NCI-H1092 (cell line): ENCODE results near the gene TRPV2.
A peak's percentile ranks its signal among the peaks of the same experiment; 100 is the strongest.

Experiments used
- DNase-seq: peaks from one replicate; lab custom pipeline; 2025; lab: John Stamatoyannopoulos, UW

The TRPV2 gene

GRCh38 chr17:16406742-16407674 lies 8.4 kb upstream of the TRPV2 start:
- no peak for DNase-seq

DNA sequence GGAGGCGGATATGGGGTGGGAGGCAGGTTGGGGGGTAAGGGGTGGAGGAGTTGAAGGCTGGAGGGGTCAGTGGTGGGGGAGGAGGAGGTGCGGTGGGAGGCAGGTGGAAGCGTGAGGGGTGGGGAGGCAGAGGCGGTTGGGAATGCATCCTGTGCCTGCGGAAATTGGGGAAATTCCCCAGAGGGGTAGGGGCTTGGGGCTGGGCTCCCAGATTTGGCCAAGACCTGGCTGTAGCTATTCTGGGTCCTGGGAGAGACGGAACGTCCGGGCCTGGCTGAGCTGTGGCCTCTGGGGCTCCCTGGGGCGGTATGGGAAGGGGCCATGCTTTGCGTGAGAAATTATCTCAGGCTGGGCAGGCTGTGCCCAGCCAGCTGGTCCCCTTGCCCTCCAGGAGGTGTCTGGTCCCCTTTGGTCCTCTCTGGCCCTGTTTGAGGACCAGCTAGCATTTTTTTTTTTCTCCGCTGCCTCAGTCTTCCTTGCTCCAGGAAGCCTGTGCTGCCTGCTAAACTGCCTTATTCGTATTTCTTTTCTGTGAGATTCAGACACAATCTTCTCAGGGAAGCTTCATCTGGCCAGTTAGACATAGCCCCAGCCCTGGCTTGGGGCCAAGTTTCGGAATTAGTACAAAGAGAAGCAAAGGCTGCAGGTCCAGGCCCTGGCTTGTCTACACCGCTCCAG lies 7.3 kb upstream of the TRPV2 start:
- DNase-seq, result peak; percentile 2

GRCh38 chr17:16417399-16417798 lies 2.0 kb downstream of the TRPV2 start:
- no peak for DNase-seq

GRCh38 chr17:16417896-16418684 lies 2.7 kb downstream of the TRPV2 start:
- no peak for DNase-seq

DNA sequence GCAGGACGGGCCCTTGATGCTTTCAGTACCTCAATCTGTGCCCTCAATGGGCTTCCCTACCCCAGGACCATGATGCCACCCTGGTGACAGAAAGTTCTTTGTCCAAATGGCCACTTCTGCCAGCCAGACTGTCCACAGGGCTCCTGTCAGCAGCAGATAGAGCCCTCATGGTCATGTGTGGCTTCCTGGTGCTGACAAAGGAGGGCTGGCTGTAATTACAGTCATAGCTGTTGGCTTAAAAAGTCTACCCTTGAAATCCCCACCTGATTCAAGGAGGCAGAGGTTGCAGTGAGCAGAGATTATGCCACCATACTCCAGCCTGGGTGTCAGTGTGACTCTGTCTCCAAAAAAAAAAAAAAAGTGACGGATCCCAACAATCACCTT lies 3.3 kb downstream of the TRPV2 start:
- no peak for DNase-seq

DNA sequence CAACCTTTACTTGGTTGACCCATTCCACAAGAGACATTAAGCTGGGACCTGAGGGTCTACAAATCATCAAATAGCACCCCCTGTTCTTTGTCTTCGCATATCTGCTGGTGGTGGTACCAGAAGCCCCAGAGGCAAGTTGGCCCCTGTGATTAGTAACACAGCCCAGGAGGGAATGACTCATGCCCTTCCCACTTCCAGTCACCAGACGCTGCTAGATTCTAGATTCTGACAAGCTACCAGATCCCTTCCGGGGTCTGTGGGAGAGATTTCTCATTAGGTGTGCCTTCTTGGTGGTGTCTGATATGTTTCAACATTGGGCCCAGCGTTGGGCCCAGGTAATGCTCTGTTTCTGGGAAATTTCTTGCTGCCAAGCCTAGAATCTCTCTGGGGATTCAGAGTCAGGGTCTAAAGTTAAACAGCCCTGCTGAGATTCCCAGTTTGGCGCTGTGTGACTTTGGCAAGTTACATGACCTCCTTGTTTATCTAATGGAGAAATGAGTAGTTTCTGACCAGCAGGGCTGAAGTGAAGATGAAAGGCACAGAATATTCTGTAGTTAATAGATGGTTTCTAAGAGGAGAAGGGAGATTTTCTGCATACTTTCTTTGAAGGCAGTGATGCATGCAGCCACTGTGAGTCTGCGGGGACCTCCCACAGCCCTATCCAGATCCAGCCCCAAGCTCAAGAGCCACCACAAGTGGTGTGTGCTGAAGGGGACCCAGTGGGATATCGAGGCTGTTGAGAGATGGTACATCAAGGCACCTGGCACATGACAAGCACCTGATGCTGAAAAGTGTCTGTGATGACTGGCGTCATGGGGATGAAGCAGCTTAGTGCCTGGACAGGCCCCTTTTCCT lies 3.9 kb downstream of the TRPV2 start:
- no peak for DNase-seq

DNA sequence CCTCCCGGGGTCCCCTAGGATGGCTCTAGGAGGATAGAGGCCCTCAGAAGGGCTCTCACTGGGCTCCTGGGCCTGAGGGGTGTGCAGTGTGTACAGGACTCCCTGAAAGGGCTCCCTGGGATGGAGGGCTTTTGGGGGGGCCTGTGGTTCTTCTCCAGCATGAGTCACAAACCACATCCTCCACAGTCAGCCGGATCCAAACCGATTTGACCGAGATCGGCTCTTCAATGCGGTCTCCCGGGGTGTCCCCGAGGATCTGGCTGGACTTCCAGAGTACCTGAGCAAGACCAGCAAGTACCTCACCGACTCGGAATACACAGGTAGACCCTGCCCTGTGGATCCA lies 4.5 kb downstream of the TRPV2 start:
- no peak for DNase-seq

DNA sequence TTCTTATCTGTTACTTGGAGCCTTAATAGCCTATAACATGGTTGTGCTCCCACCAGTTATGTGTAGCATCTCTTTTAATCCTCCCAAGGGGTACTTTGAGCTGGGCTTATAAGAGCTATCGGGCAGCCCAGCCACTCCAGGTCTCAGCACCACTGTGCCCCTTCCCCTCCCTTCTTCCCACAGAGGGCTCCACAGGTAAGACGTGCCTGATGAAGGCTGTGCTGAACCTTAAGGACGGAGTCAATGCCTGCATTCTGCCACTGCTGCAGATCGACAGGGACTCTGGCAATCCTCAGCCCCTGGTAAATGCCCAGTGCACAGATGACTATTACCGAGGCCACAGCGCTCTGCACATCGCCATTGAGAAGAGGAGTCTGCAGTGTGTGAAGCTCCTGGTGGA lies 7.0 kb downstream of the TRPV2 start:
- DNase-seq, result no peak

DNA sequence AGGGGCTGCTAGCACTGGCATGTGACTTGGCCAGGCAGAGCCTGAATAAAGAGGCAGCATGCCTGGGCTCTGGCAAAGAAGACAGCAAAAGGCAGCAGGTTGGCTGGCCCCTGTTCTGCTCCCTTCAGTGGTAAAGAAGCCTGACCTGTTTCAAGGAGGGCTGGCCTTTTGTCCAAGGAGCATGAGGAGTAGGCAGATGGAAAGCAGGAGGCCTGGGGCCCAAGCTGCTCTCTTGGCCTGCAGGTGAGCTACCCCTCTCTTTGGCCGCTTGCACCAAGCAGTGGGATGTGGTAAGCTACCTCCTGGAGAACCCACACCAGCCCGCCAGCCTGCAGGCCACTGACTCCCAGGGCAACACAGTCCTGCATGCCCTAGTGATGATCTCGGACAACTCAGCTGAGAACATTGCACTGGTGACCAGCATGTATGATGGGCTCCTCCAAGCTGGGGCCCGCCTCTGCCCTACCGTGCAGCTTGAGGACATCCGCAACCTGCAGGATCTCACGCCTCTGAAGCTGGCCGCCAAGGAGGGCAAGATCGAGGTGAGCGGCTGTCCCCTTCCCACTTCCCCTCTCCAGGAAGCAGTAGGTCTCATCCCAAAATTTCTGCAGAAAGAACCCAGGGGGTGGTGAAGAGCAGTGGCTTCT lies 8.0 kb downstream of the TRPV2 start:
- DNase-seq, result no peak

DNA sequence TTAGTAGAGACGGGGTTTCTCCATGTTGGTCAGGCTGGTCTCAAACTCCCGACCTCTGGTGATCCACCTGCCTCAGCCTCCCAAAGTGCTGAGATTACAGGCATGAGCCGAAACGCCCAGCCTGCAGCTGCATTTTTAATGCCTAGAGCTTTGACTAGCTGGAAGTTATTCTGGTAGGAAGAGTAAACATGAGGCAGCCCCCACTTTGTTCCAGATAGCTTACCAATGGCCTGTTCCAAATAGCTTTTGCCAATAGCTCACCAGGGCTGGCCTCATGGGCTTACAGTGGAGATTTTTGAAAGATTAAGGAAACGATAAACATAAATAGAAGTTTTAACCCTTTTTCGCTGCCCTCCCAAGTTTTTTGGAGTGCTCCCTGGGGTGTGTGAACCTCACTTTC lies 9.8 kb downstream of the TRPV2 start:
- DNase-seq, result no peak

DNA sequence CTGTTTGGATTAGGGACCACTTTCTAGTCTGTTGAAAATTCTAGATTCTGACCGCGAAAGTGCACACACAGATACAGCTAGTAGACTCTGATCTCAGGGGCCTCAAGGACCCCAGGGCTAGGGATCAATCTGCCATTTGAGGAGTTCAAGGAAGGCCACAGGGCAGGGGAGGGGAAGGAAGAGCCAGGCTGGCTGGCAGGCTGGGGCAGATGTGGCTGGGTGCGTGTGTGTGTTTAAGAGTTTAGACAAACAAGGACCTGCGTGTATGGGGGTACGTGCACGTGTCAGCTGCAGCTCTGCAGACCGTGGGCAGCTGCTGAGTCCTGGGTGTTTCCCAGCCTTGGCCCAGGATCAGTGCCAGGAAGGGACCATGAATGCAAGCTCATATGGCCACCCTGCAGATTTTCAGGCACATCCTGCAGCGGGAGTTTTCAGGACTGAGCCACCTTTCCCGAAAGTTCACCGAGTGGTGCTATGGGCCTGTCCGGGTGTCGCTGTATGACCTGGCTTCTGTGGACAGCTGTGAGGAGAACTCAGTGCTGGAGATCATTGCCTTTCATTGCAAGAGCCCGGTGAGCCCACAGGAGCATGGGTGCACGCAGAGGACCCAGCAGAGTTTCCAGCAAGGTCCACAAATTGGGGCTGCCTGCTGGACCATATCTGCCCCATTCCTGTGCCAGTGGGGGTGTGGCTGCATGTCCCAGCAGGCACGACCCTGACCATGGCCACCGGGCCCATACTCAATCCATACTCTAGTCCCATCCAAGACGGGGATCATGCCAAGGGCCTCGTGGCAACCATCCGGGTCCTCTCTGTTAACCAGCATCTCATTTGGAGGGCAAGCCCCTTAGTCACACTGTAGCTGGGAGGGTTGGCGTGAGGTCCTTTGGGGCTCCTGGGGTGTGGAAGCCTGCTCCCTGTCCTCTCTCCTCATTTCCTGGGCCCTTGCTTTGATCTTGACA lies 10.6 kb downstream of the TRPV2 start:
- peak; percentile 31 for DNase-seq

GRCh38 chr17:16427020-16427419 lies 11.6 kb downstream of the TRPV2 start:
- DNase-seq, result no peak

DNA sequence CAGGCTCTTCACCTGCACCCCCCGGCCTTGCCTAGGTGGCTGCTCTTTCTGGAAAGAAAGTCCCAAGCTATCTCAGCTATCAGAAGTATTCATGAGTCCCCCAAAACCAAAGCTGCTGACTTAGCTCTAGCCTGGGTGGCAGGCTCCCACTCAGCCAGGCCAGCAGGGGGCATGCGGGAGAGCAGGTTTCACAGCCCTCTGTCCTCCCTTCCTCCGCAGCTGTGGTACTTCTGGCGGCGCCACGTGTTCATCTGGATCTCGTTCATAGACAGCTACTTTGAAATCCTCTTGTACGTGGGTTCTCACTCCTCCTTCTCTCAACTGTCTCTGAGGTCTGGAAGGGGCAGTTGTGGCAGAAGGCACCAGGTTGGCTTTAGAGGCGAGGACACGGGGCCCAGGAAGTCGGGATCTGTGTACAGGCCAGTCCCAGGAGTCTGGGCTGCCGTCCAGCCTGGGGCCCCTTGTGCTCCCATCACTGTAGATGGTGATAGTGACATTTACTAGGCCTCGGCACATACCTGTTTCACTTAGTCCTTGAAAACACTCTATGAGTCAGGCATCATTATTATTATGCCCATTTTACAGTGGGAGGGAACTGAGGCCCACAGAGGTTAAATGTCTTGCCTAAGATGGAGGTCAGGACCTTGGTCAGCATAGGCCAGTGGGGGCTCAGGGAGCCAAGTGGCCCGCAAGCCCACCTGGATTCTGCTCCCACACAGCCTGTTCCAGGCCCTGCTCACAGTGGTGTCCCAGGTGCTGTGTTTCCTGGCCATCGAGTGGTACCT lies 12.9 kb downstream of the TRPV2 start:
- no peak for DNase-seq

- DNase-seq, result no peak
Observed at GRCh38 chr17:16429083-16429482, 13.7 kb downstream of the TRPV2 start.

- no peak for DNase-seq
Observed at GRCh38 chr17:16430650-16431049, 15.3 kb downstream of the TRPV2 start.

- DNase-seq, result no peak
Observed at GRCh38 chr17:16432017-16432416, 16.6 kb downstream of the TRPV2 start.

GRCh38 chr17:16433514-16433913 lies 18.1 kb downstream of the TRPV2 start:
- DNase-seq, result no peak

- no peak for DNase-seq
Observed at GRCh38 chr17:16434662-16435061, 19.3 kb downstream of the TRPV2 start.
